Spleen (tissue), 11 donors: ENCODE measurements around the gene PPP1R14B. TPM values are rescaled to one million over a fixed set of nuclear protein-coding genes. Genes with fewer than 3 reads are reported as not detected.
"Not testable (repeated sequence)": the region's sequence is repeated elsewhere in the genome, so short reads cannot be mapped to it uniquely, and the experiment has no call there.

Experiments
- DNase-seq: peaks from one replicate; pipeline ENCODE4 v3.0.0-alpha.2; 2020
- H3K27ac ChIP-seq, 8 donors: fragments of 200-600 bp; sonication (generic) in 7 of 8; 1 replicate in 4 of 8; 2 replicates in 4 of 8; pipeline versions ENCODE4 v1.5.0 to v1.8.0; 2016 to 2021; ENCODE audit warnings: inconsistent platforms in 4 of 8, mild to moderate bottlenecking in 4 of 8, moderate library complexity in 1 of 8
- H3K27me3 ChIP-seq, 7 donors: fragments of 200-600 bp; sonication (generic) in 6 of 7; replicated peaks in 1 of 7; 1 replicate in 4 of 7; 2 replicates in 3 of 7; pipeline versions ENCODE4 v1.5.0 to v1.8.0; 2016 to 2021; ENCODE audit warnings: inconsistent platforms in 3 of 7, mild to moderate bottlenecking in 1 of 7
- H3K36me3 ChIP-seq, 6 donors: fragments of 200-600 bp; sonication (generic) in 5 of 6; 1 replicate in 4 of 6; 2 replicates in 2 of 6; pipeline versions ENCODE4 v1.5.0 to v1.8.0; 2016 to 2021; ENCODE audit warnings: inconsistent platforms in 2 of 6
- H3K4me1 ChIP-seq, 6 donors: fragments of 200-600 bp; sonication (generic) in 5 of 6; 1 replicate in 3 of 6; 2 replicates in 3 of 6; pipeline versions ENCODE4 v1.5.0 to v1.8.0; 2016 to 2021; ENCODE audit warnings: inconsistent platforms in 3 of 6
- H3K4me3 ChIP-seq, 8 donors: fragments of 200-600 bp; sonication (generic) in 7 of 8; 1 replicate in 4 of 8; 2 replicates in 4 of 8; pipeline versions ENCODE4 v1.5.0 to v1.8.0; 2016 to 2021; ENCODE audit warnings: inconsistent platforms in 4 of 8, mild to moderate bottlenecking in 4 of 8, moderate library complexity in 2 of 8
- H3K9me3 ChIP-seq, 8 donors: fragments of 200-600 bp; sonication (generic) in 7 of 8; 1 replicate in 4 of 8; 2 replicates in 4 of 8; pipeline versions ENCODE4 v1.5.0 to v1.8.0; 2016 to 2021; ENCODE audit warnings: inconsistent platforms in 4 of 8
- CTCF ChIP-seq, 11 experiments: fragments of 200-600 bp in 7 of 11; fragments of 450-650 bp in 4 of 11; sonication (generic) in 4 of 11; IDR thresholded peaks in 8 of 11; conservative IDR thresholded peaks in 3 of 11; 1 replicate in 7 of 11; 2 replicates in 4 of 11; pipeline versions ENCODE4 v1.4.0 to v1.8.0; 2016 to 2021; ENCODE audit warnings: antibody characterized with exemption in 11 of 11, inconsistent platforms in 4 of 11, mild to moderate bottlenecking in 1 of 11
- POLR2A ChIP-seq, 3 donors: fragments of 450-650 bp; IDR thresholded peaks; one replicate each; pipeline ENCODE4 v1.5.1; 2017; ENCODE audit warnings: antibody characterized with exemption in 3 of 3, mild to moderate bottlenecking in 1 of 3
- POLR2AphosphoS5 ChIP-seq, 3 donors: sonication (generic); formaldehyde crosslinking; IDR thresholded peaks; one replicate each; pipeline ENCODE4 v1.5.1; 2017; ENCODE audit warnings: antibody characterized with exemption in 3 of 3
- WGBS, 5 donors: extraction: QIAGEN DNeasy Blood & Tissue Kit in 3 of 5; methylation state at CpG; one replicate each; pipeline versions ENCODE4 v1.1.5 to v1.1.7; 2013 to 2018; 5-methylcytosine and 5-hydroxymethylcytosine counted together
- intact Hi-C: fragments of 100-400 bp; cut with DNase I; formaldehyde crosslinking; loops from one replicate; pipeline ENCODE4 v1.15.0; 2023; ENCODE audit warnings: low total_unique reads
- polyA plus RNA-seq, 3 donors: library from polyadenylated mRNA; stranded (reverse); fragments of 200-250 nt; gene quantifications; one replicate each; pipeline ENCODE4 v1.2.1, GENCODE V29; 2013
- total RNA-seq, 7 donors: library from RNA; depleted of rRNA in 3 of 7; stranded (reverse); fragments of >200 nt in 3 of 7; fragmentation: NEBNext Ultra II Directional in 4 of 7; extraction: Animal tissue kit (Norgen Biotek cat#: 25700) in 4 of 7; gene quantifications; one replicate each; pipeline versions ENCODE4 v1.1.0 to v1.2.1, GENCODE V29; 2016 to 2021
- donor health status: healthy with polysubstance abuse.
- donor health status: DM: no; HTN: no; CAD: no; lungs with moderate emphysema.
- donor health status: DM: no; HTN: no; CAD: no.
- donor health status: Bipolar disorder and iron deficiency.
- donor health status: healthy.
- donor health status: DM: no; HTN: no; CAD: no.
- donor health status: DM: yes; HTN: yes; CAD: no.

The PPP1R14B gene
- total and polyA plus RNA-seq, 10 donors = 47.6 to 190 (median 83.6) TPM

- H3K4me1 ChIP-seq = peaks cover 20 to 83% (median 63%) of the 10 kb centered on the region in 6 donors
- H3K27me3 ChIP-seq = no peaks in the 10 kb centered on the region
- no peak overlapping the region for H3K4me3 ChIP-seq
- TF ChIP-seq CTCF (IDR thresholded peaks at IDR 0.05 in 8 of 11, conservative IDR thresholded peaks at IDR 0.05 in 3 of 11) = no peak
- no peak for TF ChIP-seq POLR2A (IDR thresholded peaks at IDR 0.05)
- no peak for TF ChIP-seq POLR2AphosphoS5 (IDR thresholded peaks at IDR 0.05)
- no peak for DNase-seq
- WGBS, 5 donors = 83 to 95% (median 93%) methylated on average over 1 to 4 of the region's 4 CpGs
- intact Hi-C loops = no loop called here
- H3K9me3 ChIP-seq = no peaks in the 10 kb centered on the region
- H3K27ac ChIP-seq = no peak overlapping the region
- H3K36me3 ChIP-seq = peaks cover 0 to 10% (median 1%) of the 10 kb centered on the region in 6 donors
These were observed 2.3 kb upstream of the PPP1R14B start for GRCh38 chr11:64249038-64249437.

- Histone ChIP-seq H3K4me3 (no peak overlapping the region), H3K4me1 (peaks cover 20 to 83% (median 63%) of the 10 kb centered on the region in 6 donors), H3K36me3 (peaks cover 0 to 15% (median 5%) of the 10 kb centered on the region in 6 donors), H3K9me3 (no peaks in the 10 kb centered on the region), H3K27me3 (no peaks in the 10 kb centered on the region), H3K27ac (no peak overlapping the region)
- intact Hi-C loops = no loop called here
- no peak for DNase-seq
- 60 to 88% (median 80%) methylated on average over 1 to 7 of the region's 7 CpGs for WGBS, 5 donors
- TF ChIP-seq POLR2AphosphoS5 (IDR thresholded peaks at IDR 0.05) (no peak), POLR2A (IDR thresholded peaks at IDR 0.05) (no peak), CTCF (IDR thresholded peaks at IDR 0.05 in 8 of 11, conservative IDR thresholded peaks at IDR 0.05 in 3 of 11) (no peak)
These were observed 1.8 kb upstream of the PPP1R14B start for GRCh38 chr11:64248578-64248977.

GRCh38 chr11:64247729-64248531 is 1.2 kb upstream of the PPP1R14B start:
- no peak for DNase-seq
- 53 to 66% (median 56%) methylated on average over 31 of the region's 31 CpGs for WGBS, 5 donors
- peaks cover 0 to 21% (median 9%) of the 10 kb centered on the region in 6 donors for H3K36me3 ChIP-seq
- H3K4me3 ChIP-seq = peak overlapping the region; percentile 39 to 90 (median 77)
- H3K27ac ChIP-seq = peak overlapping the region in 7 of 8 donors; percentile 72 to 100 (median 86)
- TF ChIP-seq POLR2AphosphoS5 (IDR thresholded peaks at IDR 0.05) = no peak
- no peak for TF ChIP-seq POLR2A (IDR thresholded peaks at IDR 0.05)
- H3K4me1 ChIP-seq = peaks cover 17 to 83% (median 62%) of the 10 kb centered on the region in 6 donors
- H3K27me3 ChIP-seq = no peaks in the 10 kb centered on the region
- no peaks in the 10 kb centered on the region for H3K9me3 ChIP-seq
- intact Hi-C loops = no loop called here

- H3K9me3 ChIP-seq, H3K27me3 ChIP-seq, DNase-seq, intact Hi-C loops: not testable (repeated sequence)
- WGBS, 5 donors = 0 to 3% (median 0%) methylated on average over 3 to 43 of the region's 43 CpGs
- Histone ChIP-seq H3K4me1 (peaks cover 18 to 83% (median 59%) of the 10 kb centered on the region in 6 donors), H3K4me3 (peak overlapping the region; percentile 58 to 90 (median 77)), H3K36me3 (peaks cover 0 to 24% (median 9%) of the 10 kb centered on the region in 6 donors), H3K27ac (peak overlapping the region; percentile 33 to 100 (median 84))
These were observed 197 bp downstream of the PPP1R14B start for GRCh38 chr11:64246621-64246870.

- intact Hi-C loops = no loop called here
- DNase-seq = peak; percentile 89
These were observed 734 bp downstream of the PPP1R14B start for GRCh38 chr11:64245797-64246620.

More at GRCh38 chr11:64245797-64246620, 734 bp downstream of the PPP1R14B start:
- TF ChIP-seq POLR2AphosphoS5 (IDR thresholded peaks at IDR 0.05) (peak; percentile 19 to 58 (median 41)), CTCF (IDR thresholded peaks at IDR 0.05 in 8 of 11, conservative IDR thresholded peaks at IDR 0.05 in 3 of 11) (no peak)
- WGBS, 5 donors = 0 to 3% (median 1%) methylated on average over 26 to 46 of the region's 46 CpGs
- Histone ChIP-seq H3K27me3 (no peaks in the 10 kb centered on the region), H3K4me1 (peaks cover 18 to 80% (median 58%) of the 10 kb centered on the region in 6 donors), H3K9me3 (no peaks in the 10 kb centered on the region), H3K36me3 (peaks cover 0 to 24% (median 9%) of the 10 kb centered on the region in 6 donors), H3K27ac (peak overlapping the region; percentile 33 to 100 (median 84)), H3K4me3 (peak overlapping the region; percentile 58 to 90 (median 77))
